ENCODE measurements around the gene KLK3.

Gene KLK3

DNA sequence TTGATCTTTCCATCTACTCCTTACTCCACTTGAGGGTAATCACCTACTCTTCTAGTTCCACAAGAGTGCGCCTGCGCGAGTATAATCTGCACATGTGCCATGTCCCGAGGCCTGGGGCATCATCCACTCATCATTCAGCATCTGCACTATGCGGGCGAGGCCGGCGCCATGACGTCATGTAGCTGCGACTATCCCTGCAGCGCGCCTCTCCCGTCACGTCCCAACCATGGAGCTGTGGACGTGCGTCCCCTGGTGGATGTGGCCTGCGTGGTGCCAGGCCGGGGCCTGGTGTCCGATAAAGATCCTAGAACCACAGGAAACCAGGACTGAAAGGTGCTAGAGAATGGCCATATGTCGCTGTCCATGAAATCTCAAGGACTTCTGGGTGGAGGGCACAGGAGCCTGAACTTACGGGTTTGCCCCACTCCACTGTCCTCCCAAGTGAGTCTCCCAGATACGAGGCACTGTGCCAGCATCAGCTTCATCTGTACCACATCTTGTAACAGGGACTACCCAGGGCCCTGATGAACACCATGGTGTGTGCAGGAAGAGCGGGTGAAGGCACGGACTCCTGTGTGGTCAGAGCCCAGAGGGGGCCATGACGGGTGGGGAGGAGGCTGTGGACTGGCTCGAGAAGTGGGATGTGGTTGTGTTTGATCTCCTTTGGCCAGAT lies 15.8 kb downstream of the KLK3 start:
- TF ChIP-seq, protein P1, sequence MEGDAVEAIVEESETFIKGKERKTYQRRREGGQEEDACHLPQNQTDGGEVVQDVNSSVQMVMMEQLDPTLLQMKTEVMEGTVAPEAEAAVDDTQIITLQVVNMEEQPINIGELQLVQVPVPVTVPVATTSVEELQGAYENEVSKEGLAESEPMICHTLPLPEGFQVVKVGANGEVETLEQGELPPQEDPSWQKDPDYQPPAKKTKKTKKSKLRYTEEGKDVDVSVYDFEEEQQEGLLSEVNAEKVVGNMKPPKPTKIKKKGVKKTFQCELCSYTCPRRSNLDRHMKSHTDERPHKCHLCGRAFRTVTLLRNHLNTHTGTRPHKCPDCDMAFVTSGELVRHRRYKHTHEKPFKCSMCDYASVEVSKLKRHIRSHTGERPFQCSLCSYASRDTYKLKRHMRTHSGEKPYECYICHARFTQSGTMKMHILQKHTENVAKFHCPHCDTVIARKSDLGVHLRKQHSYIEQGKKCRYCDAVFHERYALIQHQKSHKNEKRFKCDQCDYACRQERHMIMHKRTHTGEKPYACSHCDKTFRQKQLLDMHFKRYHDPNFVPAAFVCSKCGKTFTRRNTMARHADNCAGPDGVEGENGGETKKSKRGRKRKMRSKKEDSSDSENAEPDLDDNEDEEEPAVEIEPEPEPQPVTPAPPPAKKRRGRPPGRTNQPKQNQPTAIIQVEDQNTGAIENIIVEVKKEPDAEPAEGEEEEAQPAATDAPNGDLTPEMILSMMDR (IDR thresholded peaks at IDR 0.05; ENCODE audit: poor library complexity, severe bottlenecking): no peak
- Histone ChIP-seq H3K27me3 (ENCODE audit: insufficient read depth, poor library complexity, severe bottlenecking) (peaks cover 58% of the 10 kb centered on the region), H3K4me3 (ENCODE audit: severe bottlenecking) (no peak overlapping the region), H3K36me3 (ENCODE audit: low read depth) (no peaks in the 10 kb centered on the region), H3K27ac (ENCODE audit: poor library complexity, severe bottlenecking) (no peak overlapping the region), H3K9me3 (ENCODE audit: severe bottlenecking) (no peaks in the 10 kb centered on the region), H3K4me1 (ENCODE audit: insufficient read depth, poor library complexity, severe bottlenecking) (no peaks in the 10 kb centered on the region)
- ATAC-seq (ENCODE audit: low read depth) (no peak), DNase-seq (ENCODE audit: low spot score) (no peak)

DNA sequence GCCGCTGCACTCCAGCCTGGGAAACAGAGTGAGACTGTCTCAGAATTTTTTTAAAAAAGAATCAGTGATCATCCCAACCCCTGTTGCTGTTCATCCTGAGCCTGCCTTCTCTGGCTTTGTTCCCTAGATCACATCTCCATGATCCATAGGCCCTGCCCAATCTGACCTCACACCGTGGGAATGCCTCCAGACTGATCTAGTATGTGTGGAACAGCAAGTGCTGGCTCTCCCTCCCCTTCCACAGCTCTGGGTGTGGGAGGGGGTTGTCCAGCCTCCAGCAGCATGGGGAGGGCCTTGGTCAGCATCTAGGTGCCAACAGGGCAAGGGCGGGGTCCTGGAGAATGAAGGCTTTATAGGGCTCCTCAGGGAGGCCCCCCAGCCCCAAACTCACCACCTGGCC lies 18.3 kb downstream of the KLK3 start, which contains the start of gene KLK2:
Gene KLK2 (plus strand): TSS at position 384 of the 400 bp plus-strand sequence. CDS start 35 bp downstream, outside the sequence.
- no peak for ATAC-seq (ENCODE audit: low read depth)
- no peak for DNase-seq (ENCODE audit: low spot score)
- TF ChIP-seq, protein P1 (IDR thresholded peaks at IDR 0.05; ENCODE audit: poor library complexity, severe bottlenecking): no peak
- Histone ChIP-seq H3K9me3 (ENCODE audit: severe bottlenecking) (no peaks in the 10 kb centered on the region), H3K27ac (ENCODE audit: poor library complexity, severe bottlenecking) (no peak within 1 kb of the TSS), H3K4me3 (ENCODE audit: severe bottlenecking) (no peak within 1 kb of the TSS), H3K36me3 (ENCODE audit: low read depth) (no peaks in the 10 kb centered on the region), H3K27me3 (ENCODE audit: insufficient read depth, poor library complexity, severe bottlenecking) (peaks cover 49% of the 10 kb centered on the region), H3K4me1 (ENCODE audit: insufficient read depth, poor library complexity, severe bottlenecking) (no peaks in the 10 kb centered on the region)

DNA sequence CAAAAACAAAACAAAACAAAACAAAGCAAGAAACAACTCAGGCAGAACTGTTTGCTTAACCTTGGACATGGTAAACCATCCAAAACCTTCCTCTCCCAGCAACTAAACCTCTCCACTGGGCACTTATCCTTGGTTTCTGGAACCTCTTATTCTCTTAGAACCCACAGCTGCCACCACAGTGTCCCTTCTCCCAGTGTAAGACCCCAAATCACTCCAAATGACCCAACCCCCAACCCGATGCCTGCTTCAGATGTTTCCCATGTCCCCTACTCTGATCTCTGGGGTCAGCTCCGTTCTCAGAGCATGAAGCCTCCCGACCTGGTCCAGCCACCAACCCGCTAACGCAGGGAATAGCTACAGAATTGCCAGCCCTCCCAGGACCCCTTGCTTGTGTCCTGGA lies 19.5 kb downstream of the KLK3 start:
- no peaks in the 10 kb centered on the region for H3K4me1 ChIP-seq (ENCODE audit: insufficient read depth, poor library complexity, severe bottlenecking)
- H3K9me3 ChIP-seq (ENCODE audit: severe bottlenecking): no peaks in the 10 kb centered on the region
- ATAC-seq (ENCODE audit: low read depth): no peak
- TF ChIP-seq, protein P1 (IDR thresholded peaks at IDR 0.05; ENCODE audit: poor library complexity, severe bottlenecking): no peak
- no peak overlapping the region for H3K4me3 ChIP-seq (ENCODE audit: severe bottlenecking)
- H3K36me3 ChIP-seq (ENCODE audit: low read depth): no peaks in the 10 kb centered on the region
- H3K27me3 ChIP-seq (ENCODE audit: insufficient read depth, poor library complexity, severe bottlenecking): peaks cover 44% of the 10 kb centered on the region
- no peak for DNase-seq (ENCODE audit: low spot score)
- no peak overlapping the region for H3K27ac ChIP-seq (ENCODE audit: poor library complexity, severe bottlenecking)

DNA sequence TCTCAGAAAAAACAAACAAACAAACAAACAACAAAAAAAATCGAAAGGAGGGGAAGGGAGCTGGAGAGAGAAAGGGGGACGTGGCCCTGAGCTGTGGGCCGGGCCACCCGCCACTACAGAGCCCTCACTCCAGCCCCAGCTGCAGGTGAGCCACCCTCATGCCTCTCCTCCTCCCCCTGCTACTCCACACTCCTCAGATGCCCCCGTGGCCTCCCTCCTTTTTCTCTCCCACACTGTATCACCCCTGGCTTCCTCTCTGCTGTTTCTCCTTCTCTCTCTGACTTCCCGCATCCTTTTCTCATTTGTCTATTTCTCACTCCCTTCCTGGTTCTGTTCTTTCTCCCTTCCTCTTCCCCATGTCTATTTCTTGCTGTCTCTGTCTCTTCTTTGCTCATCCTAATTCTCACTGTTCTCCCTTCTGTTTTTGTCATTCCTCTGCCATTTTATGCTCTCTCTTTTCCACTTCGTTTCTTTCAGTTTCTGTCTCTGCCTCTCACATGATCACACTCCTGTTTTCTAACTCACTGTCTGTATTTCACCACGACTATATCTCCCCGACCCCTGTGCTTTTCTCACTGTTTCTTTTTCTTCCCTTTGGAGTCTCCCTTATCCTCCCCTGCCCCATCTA lies 21.2 kb downstream of the KLK3 start:
- TF ChIP-seq, protein P1 (IDR thresholded peaks at IDR 0.05; ENCODE audit: poor library complexity, severe bottlenecking): no peak
- Histone ChIP-seq H3K27me3 (ENCODE audit: insufficient read depth, poor library complexity, severe bottlenecking) (peaks cover 35% of the 10 kb centered on the region), H3K27ac (ENCODE audit: poor library complexity, severe bottlenecking) (no peak overlapping the region), H3K9me3 (ENCODE audit: severe bottlenecking) (no peaks in the 10 kb centered on the region), H3K36me3 (ENCODE audit: low read depth) (no peaks in the 10 kb centered on the region), H3K4me1 (ENCODE audit: insufficient read depth, poor library complexity, severe bottlenecking) (no peaks in the 10 kb centered on the region), H3K4me3 (ENCODE audit: severe bottlenecking) (no peak overlapping the region)
- ATAC-seq (ENCODE audit: low read depth) (no peak), DNase-seq (ENCODE audit: low spot score) (no peak)

DNA sequence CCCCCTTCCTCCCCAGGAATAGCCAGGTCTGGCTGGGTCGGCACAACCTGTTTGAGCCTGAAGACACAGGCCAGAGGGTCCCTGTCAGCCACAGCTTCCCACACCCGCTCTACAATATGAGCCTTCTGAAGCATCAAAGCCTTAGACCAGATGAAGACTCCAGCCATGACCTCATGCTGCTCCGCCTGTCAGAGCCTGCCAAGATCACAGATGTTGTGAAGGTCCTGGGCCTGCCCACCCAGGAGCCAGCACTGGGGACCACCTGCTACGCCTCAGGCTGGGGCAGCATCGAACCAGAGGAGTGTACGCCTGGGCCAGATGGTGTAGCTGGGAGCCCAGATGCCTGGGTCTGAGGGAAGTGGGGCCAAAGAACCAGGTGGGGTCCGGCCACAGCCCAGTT lies 21.7 kb downstream of the KLK3 start:
- Histone ChIP-seq H3K9me3 (ENCODE audit: severe bottlenecking) (no peaks in the 10 kb centered on the region), H3K27ac (ENCODE audit: poor library complexity, severe bottlenecking) (no peak overlapping the region), H3K4me3 (ENCODE audit: severe bottlenecking) (no peak overlapping the region), H3K27me3 (ENCODE audit: insufficient read depth, poor library complexity, severe bottlenecking) (peaks cover 35% of the 10 kb centered on the region), H3K4me1 (ENCODE audit: insufficient read depth, poor library complexity, severe bottlenecking) (no peaks in the 10 kb centered on the region), H3K36me3 (ENCODE audit: low read depth) (no peaks in the 10 kb centered on the region)
- DNase-seq (ENCODE audit: low spot score) (no peak), ATAC-seq (ENCODE audit: low read depth) (no peak)
- TF ChIP-seq, protein P1 (IDR thresholded peaks at IDR 0.05; ENCODE audit: poor library complexity, severe bottlenecking): no peak
